HEK293T (cell line): ENCODE measurements around the gene MTHFD2.

Experiments
- CTCF ChIA-PET: fragments of 350-600 bp; formaldehyde crosslinking; extraction: SDS; loops from one replicate; lab custom pipeline; 2021; ENCODE audit warnings: antibody characterized with exemption, inconsistent platforms; lab: Yijun Ruan, JAX
- POLR2A ChIA-PET: fragments of 350-600 bp; formaldehyde crosslinking; extraction: SDS; loops from one replicate; lab custom pipeline; 2020; ENCODE audit warnings: antibody characterized with exemption, inconsistent platforms; lab: Yijun Ruan, JAX
- DNase-seq: peaks from one replicate; pipeline ENCODE4 v3.0.0; 2012; ENCODE audit warnings: mixed read lengths; ENCODE audit errors: extremely low spot score
- ARNT ChIP-seq: fragments of 450-650 bp; IDR thresholded peaks from 2 replicates; pipeline ENCODE4 v1.6.1; 2017; ENCODE audit warnings: mild to moderate bottlenecking
- BHLHE40 ChIP-seq: fragments of 450-650 bp; IDR thresholded peaks from 2 replicates; pipeline ENCODE4 v1.6.1; 2016; ENCODE audit warnings: mild to moderate bottlenecking, moderate library complexity, borderline replicate concordance
- CTBP1 ChIP-seq: fragments of 450-650 bp; IDR thresholded peaks from 2 replicates; pipeline ENCODE4 v1.6.1; 2016; ENCODE audit warnings: borderline replicate concordance
- ELF4 ChIP-seq: fragments of 450-650 bp; IDR thresholded peaks from 2 replicates; pipeline ENCODE4 v1.6.1; 2017; ENCODE audit warnings: antibody characterized with exemption
- FOXA1 ChIP-seq: fragments of 450-650 bp; IDR thresholded peaks from 2 replicates; pipeline ENCODE4 v1.6.1; 2016; ENCODE audit warnings: mild to moderate bottlenecking
- FOXK2 ChIP-seq: fragments of 450-650 bp; IDR thresholded peaks from 2 replicates; pipeline ENCODE4 v1.6.1; 2016; ENCODE audit warnings: mild to moderate bottlenecking
- FOXM1 ChIP-seq: fragments of 450-650 bp; IDR thresholded peaks from 2 replicates; pipeline ENCODE4 v1.6.1; 2017; ENCODE audit warnings: mild to moderate bottlenecking, borderline replicate concordance
- HDGF ChIP-seq: fragments of 450-650 bp; IDR thresholded peaks from 2 replicates; pipeline ENCODE4 v1.6.1; 2017; ENCODE audit warnings: antibody characterized with exemption, borderline replicate concordance
- L3MBTL2 ChIP-seq: fragments of 450-650 bp; conservative IDR thresholded peaks from 2 replicates; pipeline ENCODE4 v1.6.1; 2016; ENCODE audit warnings: mild to moderate bottlenecking
- LEF1 ChIP-seq: fragments of 450-650 bp; IDR thresholded peaks from 2 replicates; pipeline ENCODE4 v1.6.1; 2017; ENCODE audit warnings: mild to moderate bottlenecking, borderline replicate concordance
- NFRKB ChIP-seq: fragments of 450-650 bp; IDR thresholded peaks from 2 replicates; pipeline ENCODE4 v1.6.1; 2016; ENCODE audit warnings: mild to moderate bottlenecking, moderate library complexity
- PKNOX1 ChIP-seq: fragments of 450-650 bp; IDR thresholded peaks from 2 replicates; pipeline ENCODE4 v1.6.1; 2016
- SP1 ChIP-seq: fragments of 450-650 bp; IDR thresholded peaks from 2 replicates; pipeline ENCODE4 v1.6.1; 2017
- SUZ12 ChIP-seq: fragments of 450-650 bp; IDR thresholded peaks from 2 replicates; pipeline ENCODE4 v1.6.1; 2016; ENCODE audit warnings: mild to moderate bottlenecking
- TARDBP ChIP-seq: fragments of 450-650 bp; IDR thresholded peaks from 2 replicates; pipeline ENCODE4 v1.6.1; 2016
- ZNF384 ChIP-seq: fragments of 450-650 bp; IDR thresholded peaks from 2 replicates; pipeline ENCODE4 v1.6.1; 2016

The MTHFD2 gene

GRCh38 chr2:74199871-74200305 is 1.5 kb downstream of the MTHFD2 start:
- POLR2A ChIA-PET = interaction anchor here (1.0 to 3.2 kb wide), 5 partner anchors 8 to 191 kb away, joined by 3 to 36 read pairs (median 7); partner anchors contain the start of genes BOLA3 and MOB1A
- CTCF ChIA-PET = interaction anchor here (0.6 kb wide), 1 partner anchor 84 kb away, joined by 3 read pairs; no protein-coding TSS in a partner anchor
- TF ChIP-seq SP1 = no peak
- no peak for TF ChIP-seq FOXK2
- TF ChIP-seq HDGF = no peak
- TF ChIP-seq ARNT = no peak
- TF ChIP-seq L3MBTL2 = no peak
- no peak for TF ChIP-seq NFRKB
- no peak for TF ChIP-seq ELF4
- no peak for TF ChIP-seq FOXM1
- TF ChIP-seq CTBP1 = no peak
- TF ChIP-seq TARDBP = no peak
- no peak for TF ChIP-seq PKNOX1
- TF ChIP-seq BHLHE40 = no peak
- TF ChIP-seq SUZ12 = no peak
- no peak for TF ChIP-seq ZNF384
- TF ChIP-seq LEF1 = no peak
- no peak for TF ChIP-seq FOXA1
- DNase-seq = no peak

GRCh38 chr2:74201196-74201595 is 2.8 kb downstream of the MTHFD2 start:
- ChIA-PET POLR2A (no interaction called here), CTCF (interaction anchor here (0.7 kb wide), 1 partner anchor 267 kb away, joined by 5 read pairs; no protein-coding TSS in a partner anchor)
- DNase-seq = no peak
- no peak for TF ChIP-seq FOXA1
- no peak for TF ChIP-seq ZNF384
- no peak for TF ChIP-seq FOXK2
- no peak for TF ChIP-seq NFRKB
- no peak for TF ChIP-seq FOXM1
- no peak for TF ChIP-seq PKNOX1
- no peak for TF ChIP-seq ARNT
- TF ChIP-seq HDGF = no peak
- TF ChIP-seq BHLHE40 = no peak
- no peak for TF ChIP-seq ELF4
- no peak for TF ChIP-seq TARDBP
- TF ChIP-seq LEF1 = no peak
- TF ChIP-seq SP1 = no peak
- no peak for TF ChIP-seq SUZ12
- TF ChIP-seq CTBP1 = no peak
- no peak for TF ChIP-seq L3MBTL2

- CTCF ChIA-PET = interaction anchor here (0.7 kb wide), 1 partner anchor 267 kb away, joined by 5 read pairs; no protein-coding TSS in a partner anchor
Measured at GRCh38 chr2:74201596-74201995, 3.2 kb downstream of the MTHFD2 start.

GRCh38 chr2:74204436-74204835 is 6.0 kb downstream of the MTHFD2 start:
- TF ChIP-seq ZNF384 (no peak), LEF1 (no peak), L3MBTL2 (no peak), BHLHE40 (no peak), TARDBP (no peak), ARNT (no peak), FOXK2 (no peak), HDGF (no peak), CTBP1 (no peak), SUZ12 (no peak), PKNOX1 (no peak)
- POLR2A ChIA-PET = interaction anchor here (0.6 to 1.3 kb wide), 3 partner anchors 12 to 56 kb away, joined by 3 to 5 read pairs (median 3); partner anchors contain the start of gene MOB1A
- CTCF ChIA-PET = interaction anchor here (1.6 kb wide), 1 partner anchor 26 kb away, joined by 4 read pairs; the partner anchor contains the start of gene MOB1A
- DNase-seq = no peak

More at GRCh38 chr2:74201596-74201995, 3.2 kb downstream of the MTHFD2 start:
- POLR2A ChIA-PET = no interaction called here
- no peak for DNase-seq
- TF ChIP-seq PKNOX1 = peak; percentile 27; the same call in 1 of the 2 replicates
- no peak for TF ChIP-seq FOXM1

- POLR2A ChIA-PET = no interaction called here
- CTCF ChIA-PET = no interaction called here
- no peak for DNase-seq
- TF ChIP-seq NFRKB = no peak
Measured at GRCh38 chr2:74205113-74205512, 6.7 kb downstream of the MTHFD2 start.

- CTCF ChIA-PET = interaction anchor here (0.7 kb wide), 1 partner anchor 44 kb away, joined by 3 read pairs; no protein-coding TSS in a partner anchor
- TF ChIP-seq ARNT (no peak), SP1 (no peak), L3MBTL2 (no peak), FOXK2 (no peak), LEF1 (no peak), HDGF (no peak), PKNOX1 (no peak), FOXM1 (no peak), BHLHE40 (no peak), FOXA1 (no peak), ELF4 (no peak), SUZ12 (no peak), NFRKB (no peak), CTBP1 (no peak), TARDBP (no peak), ZNF384 (no peak)
- POLR2A ChIA-PET = no interaction called here
- no peak for DNase-seq
Measured at GRCh38 chr2:74205596-74205995, 7.2 kb downstream of the MTHFD2 start.
